ENCODE data around the gene SLC8B1.
A peak's percentile ranks its signal among the peaks of the same experiment; 100 is the strongest.

SLC8B1 gene

GRCh38 chr12:113268136-113268535 lies 66.8 kb downstream of the SLC8B1 start:
- Histone ChIP-seq H3K4me1 (ENCODE audit: control insufficient read depth, insufficient read depth, low read length) (peaks cover 7% of the 10 kb centered on the region; the same call in 1 of the 2 replicates), H3K9me3 (ENCODE audit: control insufficient read depth, insufficient read depth, low read depth, low read length) (no peaks in the 10 kb centered on the region), H3K27ac (ENCODE audit: low read depth, low read length) (no peak overlapping the region), H3K36me3 (ENCODE audit: control insufficient read depth, insufficient read depth, low read length) (peaks cover 31% of the 10 kb centered on the region), H3K27me3 (ENCODE audit: control insufficient read depth, insufficient read depth, low read length) (no peaks in the 10 kb centered on the region), H3K9ac (ENCODE audit: low read length) (no peak overlapping the region), H3K4me3 (ENCODE audit: low read depth, low read length) (no peak overlapping the region)

- Histone ChIP-seq H3K9ac (ENCODE audit: low read length) (no peak overlapping the region), H3K4me1 (ENCODE audit: control insufficient read depth, insufficient read depth, low read length) (peaks cover 7% of the 10 kb centered on the region; the same call in 1 of the 2 replicates), H3K9me3 (ENCODE audit: control insufficient read depth, insufficient read depth, low read depth, low read length) (no peaks in the 10 kb centered on the region), H3K4me3 (ENCODE audit: low read depth, low read length) (no peak overlapping the region), H3K36me3 (ENCODE audit: control insufficient read depth, insufficient read depth, low read length) (peaks cover 33% of the 10 kb centered on the region), H3K27ac (ENCODE audit: low read depth, low read length) (no peak overlapping the region), H3K27me3 (ENCODE audit: control insufficient read depth, insufficient read depth, low read length) (no peaks in the 10 kb centered on the region)
These were observed 67.3 kb downstream of the SLC8B1 start for GRCh38 chr12:113267621-113268020.

DNA sequence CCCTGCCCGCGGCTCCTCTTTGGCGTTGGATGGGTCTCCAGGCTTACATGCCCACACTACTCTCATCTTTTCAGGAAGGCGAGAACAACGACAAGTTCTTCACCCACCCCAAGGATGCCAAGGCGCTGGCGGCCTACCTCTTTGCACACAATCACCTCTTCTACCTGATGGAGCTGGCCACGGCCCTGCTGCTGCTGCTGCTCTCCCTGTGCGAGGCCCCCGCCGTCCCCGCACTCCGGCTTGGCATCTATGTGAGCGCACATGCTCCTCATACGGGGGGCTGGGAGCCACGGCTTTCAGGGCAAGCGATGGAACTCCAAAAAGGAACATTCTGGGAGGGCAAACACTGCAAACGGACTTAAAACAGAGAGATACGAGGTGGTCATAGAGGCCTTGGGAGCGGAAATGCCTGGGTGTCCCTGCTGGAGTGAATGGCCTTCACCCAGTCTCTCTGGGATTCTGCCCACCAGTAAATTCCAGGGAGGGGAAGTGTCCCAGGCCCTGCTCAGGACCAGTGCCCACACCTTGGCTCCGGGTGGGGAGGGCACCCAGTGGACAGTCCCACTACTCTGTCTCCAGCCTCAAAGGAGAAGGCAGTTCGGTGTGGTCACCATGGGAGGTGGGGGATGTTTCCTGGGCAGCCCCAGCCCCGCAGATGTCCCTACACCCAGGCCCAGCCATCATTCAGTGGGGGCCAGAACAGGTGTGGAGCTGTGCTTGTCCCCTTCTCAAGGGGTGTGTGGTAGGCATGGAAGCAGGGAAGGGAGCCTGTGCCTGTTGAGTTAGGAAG lies 68.6 kb downstream of the SLC8B1 start:
- no peaks in the 10 kb centered on the region for H3K27me3 ChIP-seq (ENCODE audit: control insufficient read depth, insufficient read depth, low read length)
- H3K27ac ChIP-seq (ENCODE audit: low read depth, low read length), result no peak overlapping the region
- no peaks in the 10 kb centered on the region for H3K4me1 ChIP-seq (ENCODE audit: control insufficient read depth, insufficient read depth, low read length)
- no peaks in the 10 kb centered on the region for H3K9me3 ChIP-seq (ENCODE audit: control insufficient read depth, insufficient read depth, low read depth, low read length)
- H3K9ac ChIP-seq (ENCODE audit: low read length), result no peak overlapping the region
- H3K4me3 ChIP-seq (ENCODE audit: low read depth, low read length), result no peak overlapping the region
- peaks cover 36% of the 10 kb centered on the region for H3K36me3 ChIP-seq (ENCODE audit: control insufficient read depth, insufficient read depth, low read length)

DNA sequence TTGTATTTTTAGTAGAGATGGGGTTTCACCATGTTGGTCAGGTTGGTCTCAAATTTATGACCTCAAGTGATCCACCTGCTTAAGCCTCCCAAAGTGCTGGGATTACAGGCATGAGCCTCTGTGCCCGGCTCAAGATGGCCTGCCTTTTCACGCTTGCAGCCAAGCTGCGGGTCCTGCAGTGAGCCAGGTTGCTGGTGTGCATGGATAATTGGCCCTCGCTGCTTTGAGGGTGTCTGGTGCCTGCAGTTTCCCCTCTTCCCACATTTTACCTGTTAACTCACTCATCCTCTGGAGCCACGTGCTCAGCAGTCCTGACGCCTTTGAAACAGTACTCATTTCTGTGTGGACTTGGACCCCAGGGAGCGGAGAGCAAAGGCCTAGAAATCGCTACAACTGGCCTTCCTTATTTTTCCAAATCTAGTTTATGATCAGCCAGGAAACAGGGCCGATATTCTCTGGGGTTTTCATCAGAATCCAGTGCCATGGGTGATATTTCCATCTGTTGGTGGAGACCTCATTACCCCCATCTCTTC lies 71.4 kb downstream of the SLC8B1 start:
- peaks cover 28% of the 10 kb centered on the region for H3K36me3 ChIP-seq (ENCODE audit: control insufficient read depth, insufficient read depth, low read length)
- no peaks in the 10 kb centered on the region for H3K9me3 ChIP-seq (ENCODE audit: control insufficient read depth, insufficient read depth, low read depth, low read length)
- no peak overlapping the region for H3K9ac ChIP-seq (ENCODE audit: low read length)
- peaks cover 15% of the 10 kb centered on the region for H3K4me1 ChIP-seq (ENCODE audit: control insufficient read depth, insufficient read depth, low read length)
- H3K27ac ChIP-seq (ENCODE audit: low read depth, low read length), result no peak overlapping the region
- H3K4me3 ChIP-seq (ENCODE audit: low read depth, low read length), result no peak overlapping the region
- no peaks in the 10 kb centered on the region for H3K27me3 ChIP-seq (ENCODE audit: control insufficient read depth, insufficient read depth, low read length)

DNA sequence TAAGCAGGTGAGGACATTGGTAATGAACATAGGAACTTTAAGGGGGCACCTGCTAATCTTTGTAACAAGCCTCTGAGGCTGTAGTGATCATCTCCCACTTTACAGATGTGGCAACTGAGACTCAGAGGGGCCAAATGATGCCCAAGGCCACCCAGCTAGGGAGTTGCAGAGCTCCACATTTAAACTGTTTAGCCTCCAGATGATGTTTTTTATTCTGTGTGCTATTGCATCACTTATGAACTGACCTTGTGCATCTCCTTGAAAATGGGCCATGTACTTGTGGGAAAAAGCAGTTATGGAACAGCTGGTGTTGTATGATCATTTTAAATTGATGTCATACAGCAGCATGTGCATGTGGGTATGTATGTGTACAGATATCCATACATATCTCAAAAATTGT lies 72.2 kb downstream of the SLC8B1 start:
- H3K27ac ChIP-seq (ENCODE audit: low read depth, low read length), result no peak overlapping the region
- no peaks in the 10 kb centered on the region for H3K9me3 ChIP-seq (ENCODE audit: control insufficient read depth, insufficient read depth, low read depth, low read length)
- peaks cover 15% of the 10 kb centered on the region for H3K4me1 ChIP-seq (ENCODE audit: control insufficient read depth, insufficient read depth, low read length)
- H3K27me3 ChIP-seq (ENCODE audit: control insufficient read depth, insufficient read depth, low read length), result no peaks in the 10 kb centered on the region
- H3K4me3 ChIP-seq (ENCODE audit: low read depth, low read length), result no peak overlapping the region
- peaks cover 20% of the 10 kb centered on the region for H3K36me3 ChIP-seq (ENCODE audit: control insufficient read depth, insufficient read depth, low read length)
- no peak overlapping the region for H3K9ac ChIP-seq (ENCODE audit: low read length)

DNA sequence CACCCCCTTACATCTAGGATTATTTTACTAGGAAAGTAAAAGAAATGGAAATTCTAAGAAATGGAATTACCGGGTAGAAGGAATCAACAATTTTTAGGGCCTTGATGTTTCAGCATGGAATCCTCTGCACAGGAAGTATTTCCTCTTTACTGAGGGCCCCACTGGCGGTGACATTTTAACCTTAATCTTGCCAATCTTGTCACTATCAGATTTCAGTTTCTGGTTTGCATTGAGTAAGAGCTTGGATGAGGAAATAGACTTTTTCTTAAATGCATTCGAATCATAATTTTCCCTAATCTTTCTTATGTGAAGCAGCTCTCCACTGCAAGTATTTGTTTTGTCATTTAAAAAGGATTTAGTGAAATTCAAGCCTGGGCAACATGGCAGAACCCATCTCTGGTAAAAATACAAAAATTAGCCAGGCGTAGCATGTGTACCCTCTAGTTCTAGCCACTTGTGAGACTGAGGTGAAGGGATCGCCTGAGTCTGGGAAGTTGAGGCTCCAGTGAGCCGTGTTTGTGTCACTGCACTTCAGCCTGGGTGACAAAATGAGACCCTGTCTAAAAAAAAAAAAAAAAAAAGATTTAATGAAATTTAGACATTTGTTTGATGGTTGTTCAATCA lies 73.0 kb downstream of the SLC8B1 start:
- Histone ChIP-seq H3K4me3 (ENCODE audit: low read depth, low read length) (no peak overlapping the region), H3K4me1 (ENCODE audit: control insufficient read depth, insufficient read depth, low read length) (peaks cover 15% of the 10 kb centered on the region), H3K27me3 (ENCODE audit: control insufficient read depth, insufficient read depth, low read length) (no peaks in the 10 kb centered on the region), H3K9me3 (ENCODE audit: control insufficient read depth, insufficient read depth, low read depth, low read length) (no peaks in the 10 kb centered on the region), H3K9ac (ENCODE audit: low read length) (no peak overlapping the region), H3K36me3 (ENCODE audit: control insufficient read depth, insufficient read depth, low read length) (peaks cover 15% of the 10 kb centered on the region; the same call in 1 of the 2 replicates), H3K27ac (ENCODE audit: low read depth, low read length) (no peak overlapping the region)

DNA sequence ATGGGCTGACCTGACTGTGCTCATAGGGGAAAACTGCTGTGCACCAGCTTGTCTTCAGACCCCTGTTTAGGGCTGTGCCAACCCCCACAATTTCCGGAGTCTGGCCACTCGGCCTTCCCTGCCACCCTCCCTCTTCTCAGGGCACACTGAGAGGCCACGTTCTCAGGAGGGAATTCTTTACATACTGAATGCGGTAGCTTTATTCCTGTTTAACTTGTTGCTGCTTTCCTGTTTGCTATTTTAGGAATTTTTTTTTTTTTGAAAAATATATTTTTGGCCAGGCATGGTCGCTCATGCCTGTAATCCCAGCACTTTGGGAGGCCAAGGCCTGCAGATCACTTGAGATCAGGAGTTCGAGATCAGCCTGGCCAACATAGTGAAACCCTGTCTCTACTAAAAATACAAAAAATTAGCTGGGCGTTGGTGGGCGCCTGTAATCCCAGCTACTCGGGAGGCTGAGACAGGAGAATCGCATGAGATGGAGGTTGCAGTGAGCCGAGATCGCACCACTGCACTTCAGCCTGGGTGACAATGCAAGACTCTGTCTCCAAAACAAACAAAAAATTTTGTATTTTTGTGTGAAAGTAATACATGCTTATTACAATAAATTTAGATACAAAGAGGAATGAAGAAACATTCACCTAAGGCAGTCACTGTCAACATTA lies 74.1 kb downstream of the SLC8B1 start:
- Histone ChIP-seq H3K9me3 (ENCODE audit: control insufficient read depth, insufficient read depth, low read depth, low read length) (no peaks in the 10 kb centered on the region), H3K27ac (ENCODE audit: low read depth, low read length) (peak overlapping the region; percentile 39; the same call in 1 of the 2 replicates), H3K36me3 (ENCODE audit: control insufficient read depth, insufficient read depth, low read length) (peaks cover 6% of the 10 kb centered on the region; the same call in 1 of the 2 replicates), H3K27me3 (ENCODE audit: control insufficient read depth, insufficient read depth, low read length) (no peaks in the 10 kb centered on the region), H3K4me1 (ENCODE audit: control insufficient read depth, insufficient read depth, low read length) (peaks cover 15% of the 10 kb centered on the region), H3K9ac (ENCODE audit: low read length) (no peak overlapping the region), H3K4me3 (ENCODE audit: low read depth, low read length) (no peak overlapping the region)

DNA sequence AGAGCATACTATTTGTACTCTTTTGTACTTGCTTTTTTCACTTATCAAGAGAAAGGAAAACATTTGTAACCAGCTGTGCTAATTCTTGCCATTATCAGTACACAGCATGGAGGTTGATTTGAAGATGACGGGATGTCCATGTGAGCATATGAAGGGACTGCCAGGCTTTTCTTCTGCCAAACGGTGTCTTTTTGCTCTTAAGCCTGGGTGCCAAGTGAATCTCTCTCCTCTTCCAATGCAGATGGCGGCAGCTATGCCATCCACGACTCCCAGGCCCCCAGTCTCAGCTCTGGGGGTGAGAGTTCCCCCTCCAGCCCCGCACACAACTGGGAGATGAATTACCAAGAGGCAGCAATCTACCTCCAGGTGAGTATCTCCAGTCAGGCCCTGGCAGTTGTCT lies 74.8 kb downstream of the SLC8B1 start:
- peak overlapping the region; percentile 39; the same call in 1 of the 2 replicates for H3K27ac ChIP-seq (ENCODE audit: low read depth, low read length)
- peaks cover 6% of the 10 kb centered on the region; the same call in 1 of the 2 replicates for H3K36me3 ChIP-seq (ENCODE audit: control insufficient read depth, insufficient read depth, low read length)
- H3K27me3 ChIP-seq (ENCODE audit: control insufficient read depth, insufficient read depth, low read length), result no peaks in the 10 kb centered on the region
- no peak overlapping the region for H3K4me3 ChIP-seq (ENCODE audit: low read depth, low read length)
- H3K9ac ChIP-seq (ENCODE audit: low read length), result no peak overlapping the region
- no peaks in the 10 kb centered on the region for H3K9me3 ChIP-seq (ENCODE audit: control insufficient read depth, insufficient read depth, low read depth, low read length)
- H3K4me1 ChIP-seq (ENCODE audit: control insufficient read depth, insufficient read depth, low read length), result peaks cover 15% of the 10 kb centered on the region

DNA sequence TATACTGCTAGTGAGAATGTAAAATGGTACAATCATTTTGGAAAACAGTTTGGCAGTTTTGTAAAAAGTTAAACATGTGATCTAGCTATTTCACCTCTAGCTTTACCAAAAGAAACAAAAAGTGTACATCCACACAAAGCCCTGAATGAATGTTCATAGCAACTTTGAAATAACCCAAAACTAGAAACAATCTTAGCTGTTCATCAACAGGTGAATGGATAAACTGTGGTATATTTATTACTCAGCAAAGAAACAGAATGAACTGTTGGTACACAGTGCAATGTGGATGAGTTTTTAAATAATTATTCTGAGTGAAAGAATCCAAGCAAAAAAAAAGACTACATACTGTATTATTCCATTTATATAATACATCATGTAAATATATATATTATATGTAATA lies 77.3 kb downstream of the SLC8B1 start:
- H3K4me1 ChIP-seq (ENCODE audit: control insufficient read depth, insufficient read depth, low read length), result peaks cover 15% of the 10 kb centered on the region
- peaks cover 3% of the 10 kb centered on the region; the same call in 1 of the 2 replicates for H3K9me3 ChIP-seq (ENCODE audit: control insufficient read depth, insufficient read depth, low read depth, low read length)
- H3K36me3 ChIP-seq (ENCODE audit: control insufficient read depth, insufficient read depth, low read length), result peaks cover 3% of the 10 kb centered on the region; the same call in 1 of the 2 replicates
- H3K27me3 ChIP-seq (ENCODE audit: control insufficient read depth, insufficient read depth, low read length), result no peaks in the 10 kb centered on the region
- no peak overlapping the region for H3K9ac ChIP-seq (ENCODE audit: low read length)
- no peak overlapping the region for H3K4me3 ChIP-seq (ENCODE audit: low read depth, low read length)
- H3K27ac ChIP-seq (ENCODE audit: low read depth, low read length), result no peak overlapping the region

GRCh38 chr12:113254298-113254697 lies 80.6 kb downstream of the SLC8B1 start:
- H3K9me3 ChIP-seq (ENCODE audit: control insufficient read depth, insufficient read depth, low read depth, low read length), result peaks cover 3% of the 10 kb centered on the region; the same call in 1 of the 2 replicates
- H3K27ac ChIP-seq (ENCODE audit: low read depth, low read length), result no peak overlapping the region
- no peak overlapping the region for H3K4me3 ChIP-seq (ENCODE audit: low read depth, low read length)
- no peaks in the 10 kb centered on the region for H3K27me3 ChIP-seq (ENCODE audit: control insufficient read depth, insufficient read depth, low read length)
- no peaks in the 10 kb centered on the region for H3K36me3 ChIP-seq (ENCODE audit: control insufficient read depth, insufficient read depth, low read length)
- H3K4me1 ChIP-seq (ENCODE audit: control insufficient read depth, insufficient read depth, low read length), result peaks cover 5% of the 10 kb centered on the region
- no peak overlapping the region for H3K9ac ChIP-seq (ENCODE audit: low read length)

Measured in HUES6 (cell line).